ENCODE results near the gene SLC31A1. TPM values are rescaled to one million over a fixed set of nuclear protein-coding genes. Genes with fewer than 3 reads are reported as not detected.
A peak's percentile ranks its signal among the peaks of the same experiment; 100 is the strongest.
"Not testable (repeated sequence)": the region's sequence is repeated elsewhere in the genome, so short reads cannot be mapped to it uniquely, and the experiment has no call there.

Gene SLC31A1
- polyA plus RNA-seq, 3 donors = 25.0 to 29.0 (median 25.2) TPM

GRCh38 chr9:113246928-113247327, 25.6 kb downstream of the SLC31A1 start:
- no peak for DNase-seq (ENCODE audit: extremely low read depth in 1 of 11, low read depth in 9 of 11, low spot score in 4 of 11)

- DNase-seq (ENCODE audit: extremely low read depth in 1 of 11, low read depth in 9 of 11, low spot score in 4 of 11) = no peak
Observed at GRCh38 chr9:113247640-113248039, 26.3 kb downstream of the SLC31A1 start.

GRCh38 chr9:113249661-113250060, 28.3 kb downstream of the SLC31A1 start:
- not testable (repeated sequence) for DNase-seq (ENCODE audit: extremely low read depth in 1 of 11, low read depth in 9 of 11, low spot score in 4 of 11)

GRCh38 chr9:113250807-113251206, 29.5 kb downstream of the SLC31A1 start:
- DNase-seq (ENCODE audit: extremely low read depth in 1 of 11, low read depth in 9 of 11, low spot score in 4 of 11) = no peak

GRCh38 chr9:113254991-113255390, 33.6 kb downstream of the SLC31A1 start:
- no peak for DNase-seq (ENCODE audit: extremely low read depth in 1 of 11, low read depth in 9 of 11, low spot score in 4 of 11)

GRCh38 chr9:113255438-113255837, 34.1 kb downstream of the SLC31A1 start:
- no peak for DNase-seq (ENCODE audit: extremely low read depth in 1 of 11, low read depth in 9 of 11, low spot score in 4 of 11)

- no peak for DNase-seq (ENCODE audit: extremely low read depth in 1 of 11, low read depth in 9 of 11, low spot score in 4 of 11)
Observed at GRCh38 chr9:113257863-113258262, 36.5 kb downstream of the SLC31A1 start.

- DNase-seq (ENCODE audit: extremely low read depth in 1 of 11, low read depth in 9 of 11, low spot score in 4 of 11) = no peak
Observed at GRCh38 chr9:113258282-113258681, 36.9 kb downstream of the SLC31A1 start.

- DNase-seq (ENCODE audit: extremely low read depth in 1 of 11, low read depth in 9 of 11, low spot score in 4 of 11) = no peak
Observed at GRCh38 chr9:113261917-113262671, 40.8 kb downstream of the SLC31A1 start.

- DNase-seq (ENCODE audit: extremely low read depth in 1 of 11, low read depth in 9 of 11, low spot score in 4 of 11) = no peak
Observed at GRCh38 chr9:113266174-113266573, 44.8 kb downstream of the SLC31A1 start.

GRCh38 chr9:113267911-113268566, 46.7 kb downstream of the SLC31A1 start:
- DNase-seq (ENCODE audit: extremely low read depth in 1 of 11, low read depth in 9 of 11, low spot score in 4 of 11) = no peak

- no peak for DNase-seq (ENCODE audit: extremely low read depth in 1 of 11, low read depth in 9 of 11, low spot score in 4 of 11)
Observed at GRCh38 chr9:113269355-113269754, 48.0 kb downstream of the SLC31A1 start.

- DNase-seq (ENCODE audit: extremely low read depth in 1 of 11, low read depth in 9 of 11, low spot score in 4 of 11) = no peak
Observed at GRCh38 chr9:113269871-113270270, 48.5 kb downstream of the SLC31A1 start.

GRCh38 chr9:113274474-113275156, 53.3 kb downstream of the SLC31A1 start:
- peak in 10 of 11 donors; percentile 37 to 68 (median 62) for DNase-seq (ENCODE audit: extremely low read depth in 1 of 11, low read depth in 9 of 11, low spot score in 4 of 11)

GRCh38 chr9:113275157-113276131, 54.1 kb downstream of the SLC31A1 start, which contains the start of the genes CDC26 and PRPF4:
CDC26 (minus strand) TSS chr9:113275572; CDS start chr9:113272507, 3,065 bp downstream.
PRPF4 (plus strand) TSS chr9:113275658; CDS start chr9:113275744, 86 bp downstream.
- peak; percentile 92 to 98 (median 97) for DNase-seq (ENCODE audit: extremely low read depth in 1 of 11, low read depth in 9 of 11, low spot score in 4 of 11)

- no peak for DNase-seq (ENCODE audit: extremely low read depth in 1 of 11, low read depth in 9 of 11, low spot score in 4 of 11)
Observed at GRCh38 chr9:113278840-113279239, 57.5 kb downstream of the SLC31A1 start.

GRCh38 chr9:113281356-113281755, 60.0 kb downstream of the SLC31A1 start:
- no peak for DNase-seq (ENCODE audit: extremely low read depth in 1 of 11, low read depth in 9 of 11, low spot score in 4 of 11)

GRCh38 chr9:113289091-113289490, 67.7 kb downstream of the SLC31A1 start:
- DNase-seq (ENCODE audit: extremely low read depth in 1 of 11, low read depth in 9 of 11, low spot score in 4 of 11) = no peak
